Measurements from ENCODE around the gene UCN.
"Not testable (repeated sequence)": the region's sequence is repeated elsewhere in the genome, so short reads cannot be mapped to it uniquely, and the experiment has no call there.

The UCN gene

GRCh38 chr2:27308359-27308881 is at the start of gene UCN:
UCN (minus strand) TSS chr2:27308445; CDS start chr2:27307895, 550 bp downstream.
- no peak for DNase-seq (ENCODE audit: low read depth in 2 of 2)

- DNase-seq (ENCODE audit: low read depth in 2 of 2) = peak; percentile 94 to 95
These were observed 48.3 kb upstream of the UCN start, which contains the start of gene GTF3C2 for GRCh38 chr2:27356382-27357181. GTF3C2 (minus strand) TSS chr2:27356764; CDS start chr2:27343554, 13,210 bp downstream.

- no peak for DNase-seq (ENCODE audit: low read depth in 2 of 2)
These were observed 47.8 kb upstream of the UCN start for GRCh38 chr2:27356056-27356381.

GRCh38 chr2:27354597-27354927 is 46.3 kb upstream of the UCN start:
- no peak for DNase-seq (ENCODE audit: low read depth in 2 of 2)

GRCh38 chr2:27353762-27354596 is 45.7 kb upstream of the UCN start:
- DNase-seq (ENCODE audit: low read depth in 2 of 2) = no peak

- not testable (repeated sequence) for DNase-seq (ENCODE audit: low read depth in 2 of 2)
These were observed 45.1 kb upstream of the UCN start for GRCh38 chr2:27353386-27353761.

GRCh38 chr2:27351802-27352598 is 43.8 kb upstream of the UCN start:
- DNase-seq (ENCODE audit: low read depth in 2 of 2) = no peak

GRCh38 chr2:27350106-27350693 is 42.0 kb upstream of the UCN start:
- DNase-seq (ENCODE audit: low read depth in 2 of 2) = no peak

- DNase-seq (ENCODE audit: low read depth in 2 of 2) = no peak
These were observed 39.4 kb upstream of the UCN start for GRCh38 chr2:27347641-27348040.

- DNase-seq (ENCODE audit: low read depth in 2 of 2) = no peak
These were observed 27.9 kb upstream of the UCN start for GRCh38 chr2:27336173-27336572.

GRCh38 chr2:27335311-27335710 is 27.1 kb upstream of the UCN start:
- DNase-seq (ENCODE audit: low read depth in 2 of 2) = no peak

- no peak for DNase-seq (ENCODE audit: low read depth in 2 of 2)
These were observed 16.5 kb upstream of the UCN start for GRCh38 chr2:27324720-27325119.

- no peak for DNase-seq (ENCODE audit: low read depth in 2 of 2)
These were observed 15.5 kb upstream of the UCN start for GRCh38 chr2:27323596-27324285.

GRCh38 chr2:27322766-27323595 is 14.7 kb upstream of the UCN start, which contains the start of gene MPV17:
MPV17 (minus strand) TSS chr2:27323097; CDS start chr2:27322517, 580 bp downstream.
- DNase-seq (ENCODE audit: low read depth in 2 of 2) = peak; percentile 59 to 62

GRCh38 chr2:27322301-27322765 is 14.1 kb upstream of the UCN start:
- DNase-seq (ENCODE audit: low read depth in 2 of 2) = no peak

- DNase-seq (ENCODE audit: low read depth in 2 of 2) = peak; percentile 88 to 90
These were observed 12.8 kb upstream of the UCN start for GRCh38 chr2:27320958-27321543.

- not testable (repeated sequence) for DNase-seq (ENCODE audit: low read depth in 2 of 2)
These were observed 11.6 kb upstream of the UCN start for GRCh38 chr2:27319839-27320238.

GRCh38 chr2:27316655-27317412 is 8.6 kb upstream of the UCN start:
- DNase-seq (ENCODE audit: low read depth in 2 of 2) = no peak

- no peak for DNase-seq (ENCODE audit: low read depth in 2 of 2)
These were observed 6.9 kb upstream of the UCN start for GRCh38 chr2:27315122-27315521.
